Right lobe of liver (tissue), 4 donors: ENCODE data around the gene IGF2BP1.

Experiments
- POLR2A ChIP-seq: fragments of 450-650 bp; IDR thresholded peaks from one replicate; pipeline ENCODE4 v1.6.1; 2017; ENCODE audit warnings: antibody characterized with exemption, mild to moderate bottlenecking
- TF ChIP-seq, protein P1 (sequence below), 4 donors: fragments of 200-600 bp in 3 of 4; fragments of 450-650 bp in 1 of 4; IDR thresholded peaks; one replicate each; pipeline versions ENCODE4 v1.5.1 to v1.8.0; 2016 to 2022; ENCODE audit warnings: antibody characterized with exemption in 4 of 4, mild to moderate bottlenecking in 2 of 4
- donor health status: DM: no; HTN: no; CAD: no.
- donor health status: DM: no; HTN: no; CAD: no.
- donor health status: DM: no; HTN: yes; CAD: no.

GRCh38 chr17:49021095-49021767 is 24.0 kb downstream of the IGF2BP1 start:
- TF ChIP-seq, protein P1, sequence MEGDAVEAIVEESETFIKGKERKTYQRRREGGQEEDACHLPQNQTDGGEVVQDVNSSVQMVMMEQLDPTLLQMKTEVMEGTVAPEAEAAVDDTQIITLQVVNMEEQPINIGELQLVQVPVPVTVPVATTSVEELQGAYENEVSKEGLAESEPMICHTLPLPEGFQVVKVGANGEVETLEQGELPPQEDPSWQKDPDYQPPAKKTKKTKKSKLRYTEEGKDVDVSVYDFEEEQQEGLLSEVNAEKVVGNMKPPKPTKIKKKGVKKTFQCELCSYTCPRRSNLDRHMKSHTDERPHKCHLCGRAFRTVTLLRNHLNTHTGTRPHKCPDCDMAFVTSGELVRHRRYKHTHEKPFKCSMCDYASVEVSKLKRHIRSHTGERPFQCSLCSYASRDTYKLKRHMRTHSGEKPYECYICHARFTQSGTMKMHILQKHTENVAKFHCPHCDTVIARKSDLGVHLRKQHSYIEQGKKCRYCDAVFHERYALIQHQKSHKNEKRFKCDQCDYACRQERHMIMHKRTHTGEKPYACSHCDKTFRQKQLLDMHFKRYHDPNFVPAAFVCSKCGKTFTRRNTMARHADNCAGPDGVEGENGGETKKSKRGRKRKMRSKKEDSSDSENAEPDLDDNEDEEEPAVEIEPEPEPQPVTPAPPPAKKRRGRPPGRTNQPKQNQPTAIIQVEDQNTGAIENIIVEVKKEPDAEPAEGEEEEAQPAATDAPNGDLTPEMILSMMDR (IDR thresholded peaks at IDR 0.05): no peak
- TF ChIP-seq POLR2A: no peak
